HG02759 (cell line): ENCODE results near the gene LAMC3.
"Not testable (repeated sequence)": the region's sequence is repeated elsewhere in the genome, so short reads cannot be mapped to it uniquely, and the experiment has no call there.

Experiments used
- ATAC-seq: cut with Tn5 transposase; IDR thresholded peaks from one replicate; pipeline ENCODE4 v1.9.1; 2021; ENCODE audit warnings: mild to moderate bottlenecking, moderate library complexity; ENCODE audit not compliant: unreplicated experiment

LAMC3 gene

DNA sequence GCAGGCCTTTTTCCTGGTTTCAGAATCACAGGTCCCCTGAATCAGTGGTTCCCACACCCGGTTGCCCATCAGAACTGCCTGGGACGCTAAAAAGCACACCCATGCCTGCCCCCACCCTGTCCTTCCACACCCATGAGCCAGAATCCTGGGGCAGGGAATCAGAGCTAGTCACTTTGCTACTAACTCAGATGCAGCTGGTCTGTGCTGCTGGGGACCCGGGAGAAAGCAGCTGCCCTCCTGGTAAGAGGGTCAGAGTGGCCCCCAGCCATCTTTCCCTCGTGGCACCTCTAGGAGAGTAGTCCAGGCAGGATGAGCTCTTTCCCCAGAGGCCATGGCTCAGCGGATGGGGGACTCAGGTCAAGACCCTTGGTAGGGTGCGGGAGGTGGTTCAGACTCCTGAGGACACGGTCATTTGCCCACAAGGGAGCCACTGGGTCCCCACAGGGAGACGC lies 105.1 kb downstream of the LAMC3 start:
- ATAC-seq, result no peak

DNA sequence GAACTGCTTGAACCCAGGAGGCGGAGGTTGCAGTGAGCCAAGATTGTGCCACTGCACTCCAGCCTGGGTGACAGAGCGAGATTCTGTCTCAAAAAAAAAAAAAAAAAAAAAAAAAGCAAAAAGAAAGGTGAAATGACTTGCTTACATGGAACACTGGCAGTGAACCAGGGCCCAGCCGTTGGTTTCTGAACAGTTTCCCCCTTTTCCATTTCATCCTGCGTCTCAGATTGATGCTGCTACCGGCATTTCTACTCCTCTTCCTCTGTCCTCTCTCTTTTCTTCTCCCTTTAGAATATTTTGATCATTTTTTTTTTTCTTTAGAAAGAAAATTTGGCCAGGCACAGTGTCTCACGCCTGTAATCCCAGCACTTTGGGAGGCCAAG lies 106.4 kb downstream of the LAMC3 start:
- not testable (repeated sequence) for ATAC-seq

DNA sequence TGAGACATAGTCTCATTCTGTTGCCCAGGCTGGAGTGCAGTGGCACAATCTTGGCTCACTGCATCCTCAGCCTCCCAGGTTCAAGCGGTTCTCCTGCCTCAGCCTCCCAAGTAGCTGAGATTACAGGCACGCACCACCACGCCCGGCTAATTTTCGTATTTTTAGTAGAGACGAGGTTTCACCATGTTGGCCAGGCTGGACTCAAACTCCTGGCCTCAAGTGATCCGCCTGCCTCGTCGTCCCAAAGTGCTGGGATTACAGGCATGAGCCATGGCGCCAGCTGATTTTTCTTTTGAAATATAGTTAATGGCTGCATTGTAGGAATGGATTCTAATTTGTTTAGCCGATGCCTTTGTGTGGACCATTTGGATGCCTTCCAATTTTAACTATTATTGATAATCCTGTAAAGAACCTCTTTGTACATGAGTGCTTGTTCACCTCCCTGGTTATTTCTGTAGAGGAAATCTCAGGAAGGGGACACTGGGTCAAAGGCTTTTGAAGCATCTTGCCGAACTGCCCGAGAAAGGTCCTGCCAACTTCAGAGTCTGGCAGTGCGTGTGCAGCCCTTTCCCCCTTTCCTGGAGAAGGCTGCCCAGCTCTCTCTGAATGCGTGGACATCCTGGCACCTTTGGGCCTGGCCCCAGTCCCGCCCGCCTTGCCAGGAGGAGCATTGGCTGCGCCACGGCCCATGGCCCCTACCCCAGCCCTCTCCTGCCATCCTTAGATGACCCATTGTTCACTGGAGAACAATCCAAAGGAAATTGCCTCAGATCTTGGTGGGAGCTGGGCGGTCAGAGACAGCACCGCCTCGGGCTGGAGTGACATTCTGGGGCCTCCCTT lies 107.5 kb downstream of the LAMC3 start:
- no peak for ATAC-seq

DNA sequence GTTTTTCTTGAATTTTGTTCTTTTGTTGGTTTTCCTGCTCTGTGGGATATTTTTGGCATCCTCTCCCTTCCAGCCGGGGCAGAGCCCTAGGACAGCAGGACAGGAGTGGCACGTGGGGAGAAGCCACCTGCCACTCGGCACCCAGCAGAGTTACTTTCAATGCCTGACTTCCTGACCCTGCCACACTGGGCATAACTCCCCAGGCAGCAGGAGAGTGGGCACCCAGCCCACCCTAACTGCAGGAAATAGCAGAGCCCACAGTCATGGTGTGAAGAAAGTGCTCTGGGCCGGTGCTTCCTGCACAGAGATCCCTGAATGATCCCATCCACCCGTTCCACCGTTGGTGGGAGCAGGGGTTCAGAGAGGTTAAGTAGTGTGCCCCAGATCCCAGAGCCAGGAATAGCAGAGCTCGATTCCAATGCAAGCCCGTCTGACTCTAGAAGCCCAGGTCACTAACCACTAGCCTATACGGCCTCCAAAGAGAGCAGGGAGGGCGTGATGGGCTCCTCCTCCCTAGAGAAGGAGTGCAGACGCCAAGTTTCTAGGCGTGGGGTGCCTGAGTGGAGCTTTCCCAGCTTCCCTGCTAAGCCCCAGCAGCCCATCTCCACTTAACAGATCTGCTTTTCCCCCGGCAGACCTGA lies 108.3 kb downstream of the LAMC3 start:
- no peak for ATAC-seq

DNA sequence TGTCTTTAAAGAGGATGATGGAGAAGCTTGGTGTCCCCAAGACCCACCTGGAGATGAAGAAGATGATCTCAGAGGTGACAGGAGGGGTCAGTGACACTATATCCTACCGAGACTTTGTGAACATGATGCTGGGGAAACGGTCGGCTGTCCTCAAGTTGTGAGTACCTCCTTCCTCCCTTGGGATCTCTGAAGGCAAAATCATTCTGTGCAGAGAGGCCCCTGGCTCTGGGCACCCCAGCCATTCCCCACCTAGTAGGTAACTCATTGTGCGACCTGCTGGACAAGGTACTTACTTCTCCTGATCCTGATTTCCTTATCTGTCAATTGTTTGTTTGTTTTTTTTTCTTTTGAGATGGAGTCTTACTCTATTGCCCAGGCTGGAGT lies 108.8 kb downstream of the LAMC3 start:
- ATAC-seq, result no peak

DNA sequence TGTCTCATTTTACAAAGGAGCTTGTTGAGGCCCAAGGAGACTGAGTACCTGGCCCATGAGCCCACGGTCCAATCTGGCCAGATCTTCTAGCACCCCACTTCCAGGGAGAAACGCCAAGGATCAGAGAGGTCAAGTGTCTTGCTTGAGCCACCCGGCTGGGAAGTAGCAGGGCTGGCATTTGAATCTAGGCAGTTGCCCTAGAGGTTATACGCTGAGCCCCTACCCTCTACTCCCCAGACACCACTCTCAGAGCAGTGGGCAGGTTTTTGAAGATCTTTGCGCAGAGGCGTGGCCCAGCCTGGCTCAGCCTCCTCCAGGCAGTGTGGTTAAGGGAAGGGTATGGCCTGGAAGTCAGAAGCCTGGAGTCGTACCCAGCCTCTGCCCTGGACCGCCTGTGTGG lies 110.6 kb downstream of the LAMC3 start:
- no peak for ATAC-seq

DNA sequence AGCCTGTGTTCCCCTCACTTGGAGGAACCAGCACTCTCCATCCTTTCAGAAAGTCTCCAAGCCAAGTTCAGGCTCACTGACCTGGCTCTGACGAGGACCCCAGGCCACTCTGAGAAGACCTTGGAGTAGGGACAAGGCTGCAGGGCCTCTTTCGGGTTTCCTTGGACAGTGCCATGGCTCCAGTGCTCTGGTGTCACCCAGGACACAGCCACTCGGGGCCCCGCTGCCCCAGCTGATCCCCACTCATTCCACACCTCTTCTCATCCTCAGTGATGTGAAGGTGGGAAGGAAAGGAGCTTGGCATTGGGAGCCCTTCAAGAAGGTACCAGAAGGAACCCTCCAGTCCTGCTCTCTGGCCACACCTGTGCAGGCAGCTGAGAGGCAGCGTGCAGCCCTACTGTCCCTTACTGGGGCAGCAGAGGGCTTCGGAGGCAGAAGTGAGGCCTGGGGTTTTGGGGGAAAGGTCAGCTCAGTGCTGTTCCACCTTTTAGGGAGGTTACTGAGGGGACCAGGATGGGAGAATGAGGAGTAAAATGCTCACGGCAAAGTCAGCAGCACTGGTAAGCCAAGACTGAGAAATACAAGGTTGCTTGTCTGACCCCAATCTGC lies 111.8 kb downstream of the LAMC3 start:
- no peak for ATAC-seq

DNA sequence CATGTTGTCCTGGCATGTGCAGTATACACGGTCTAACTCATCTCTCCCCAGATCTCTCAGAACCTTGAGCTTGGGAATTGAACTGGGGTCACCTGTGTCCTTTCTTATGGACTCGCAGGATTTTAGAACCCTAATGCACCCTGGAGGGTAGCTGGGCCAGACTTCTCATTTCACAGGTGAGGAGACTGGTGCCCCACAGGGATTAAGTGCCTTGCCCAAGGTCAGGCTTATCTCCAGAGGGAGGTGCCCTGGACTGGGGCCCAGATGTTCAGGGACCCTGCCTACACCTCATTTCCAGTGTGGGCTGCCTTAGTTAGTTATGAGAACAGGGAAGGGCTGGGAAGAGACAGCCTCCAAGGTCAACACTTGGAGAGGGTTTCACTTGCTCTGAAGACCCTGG lies 112.4 kb downstream of the LAMC3 start:
- no peak for ATAC-seq

DNA sequence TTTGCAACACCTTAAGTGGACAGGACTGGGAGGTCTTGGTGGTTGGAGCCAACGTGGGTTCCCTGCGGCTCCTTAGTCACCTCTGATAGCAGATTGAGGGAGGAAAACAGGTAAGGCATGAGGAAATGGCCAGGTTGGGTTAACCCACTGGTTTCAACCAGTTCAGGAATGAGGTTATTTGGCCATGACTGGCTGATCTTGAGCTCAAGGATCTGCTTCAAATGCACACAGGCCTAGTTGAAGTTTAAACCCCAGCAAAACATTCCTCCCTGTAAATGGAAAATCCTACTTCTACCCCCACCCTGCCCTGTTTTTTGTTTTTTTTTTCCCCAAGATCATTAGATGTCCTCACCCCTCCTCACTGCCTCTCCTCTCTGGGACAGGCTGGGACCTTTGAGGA lies 113.2 kb downstream of the LAMC3 start:
- ATAC-seq, result no peak

DNA sequence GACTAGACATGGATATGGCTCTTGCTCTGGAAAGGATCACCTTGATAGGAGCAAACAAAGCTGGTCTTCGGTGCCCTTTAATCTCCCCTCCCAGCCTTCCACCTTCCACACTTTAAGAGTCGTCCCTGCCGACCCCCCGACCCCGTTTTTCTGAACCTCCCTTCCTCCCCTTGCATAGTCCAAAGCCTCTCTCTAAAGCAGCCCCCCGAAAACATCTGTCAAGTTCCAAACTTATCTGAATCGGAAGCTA lies 116.0 kb downstream of the LAMC3 start:
- no peak for ATAC-seq

DNA sequence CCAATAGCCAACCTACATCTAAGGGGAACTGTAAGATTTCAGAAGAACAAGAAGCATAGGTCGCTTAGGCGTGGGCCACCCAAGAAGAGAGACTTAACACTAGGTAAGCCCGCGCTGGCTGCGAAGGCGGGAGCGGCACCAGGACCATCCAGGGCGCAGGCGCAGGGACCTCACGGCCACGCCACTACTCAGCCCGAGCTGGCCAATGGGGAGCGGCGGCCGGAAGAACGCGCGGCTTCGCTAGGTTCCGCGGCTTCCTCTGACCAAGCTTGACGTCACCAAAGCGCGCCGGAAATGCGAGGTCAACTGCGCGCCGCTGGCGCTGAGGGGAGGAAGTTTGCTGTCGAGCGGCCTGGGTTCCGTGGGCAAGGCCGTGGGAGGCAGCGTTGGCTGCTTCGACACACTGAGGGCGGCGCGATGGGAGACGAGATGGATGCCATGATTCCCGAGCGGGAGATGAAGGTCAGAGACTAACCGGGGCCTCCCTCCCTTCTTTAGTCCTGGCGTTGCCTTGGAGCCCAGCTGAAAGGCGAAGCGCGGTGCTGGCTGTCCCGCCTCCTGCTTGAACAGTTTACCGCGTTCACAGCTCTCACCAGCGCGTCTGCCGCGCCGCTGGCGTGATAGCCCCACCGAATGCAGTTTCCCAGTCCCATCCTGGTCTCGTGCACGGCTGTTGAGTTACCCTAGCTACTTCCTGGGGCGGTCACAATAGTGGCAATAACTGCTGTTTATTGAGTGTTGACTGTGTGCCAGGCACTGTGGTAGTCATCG lies 116.5 kb downstream of the LAMC3 start, which contains the start of gene NUP214:
Gene NUP214, plus strand, starts transcription at position 299 of the 771 bp plus-strand sequence. Its CDS starts 119 bp downstream, at position 418.
- ATAC-seq, result peak; percentile 97

DNA sequence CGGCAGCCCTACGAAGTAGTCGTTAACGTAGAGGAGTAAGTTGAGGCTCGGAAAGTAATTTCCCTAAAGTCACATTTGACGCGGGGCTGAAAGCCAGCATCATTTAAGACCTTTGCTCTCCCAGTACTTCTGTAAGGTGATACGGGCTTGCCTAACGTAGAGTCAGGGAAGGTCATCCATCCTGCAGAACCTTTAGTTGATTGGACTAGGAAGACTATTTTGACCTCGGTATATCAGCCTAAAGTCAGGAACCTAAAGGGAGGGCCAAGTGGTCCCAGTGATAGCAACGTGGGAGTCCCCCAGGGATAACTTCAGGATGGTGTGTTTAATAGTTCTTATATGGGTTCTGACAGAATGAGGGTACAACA lies 117.1 kb downstream of the LAMC3 start:
- no peak for ATAC-seq

DNA sequence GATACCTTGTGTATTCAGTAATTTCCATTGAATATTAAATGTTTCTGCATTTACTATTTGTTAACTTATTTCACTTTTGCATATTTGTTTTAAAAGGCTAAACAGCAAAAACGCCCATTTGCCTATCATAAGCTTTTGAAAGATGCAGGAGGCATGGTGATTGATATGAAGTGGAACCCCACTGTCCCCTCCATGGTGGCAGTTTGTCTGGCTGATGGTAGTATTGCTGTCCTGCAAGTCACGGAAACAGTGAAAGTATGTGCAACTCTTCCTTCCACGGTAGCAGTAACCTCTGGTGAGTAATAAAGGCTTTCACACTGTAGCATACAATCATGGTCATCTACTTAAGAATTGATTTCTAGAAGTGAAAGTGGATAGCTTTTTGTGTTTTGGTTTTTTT lies 120.2 kb downstream of the LAMC3 start:
- ATAC-seq, result no peak

DNA sequence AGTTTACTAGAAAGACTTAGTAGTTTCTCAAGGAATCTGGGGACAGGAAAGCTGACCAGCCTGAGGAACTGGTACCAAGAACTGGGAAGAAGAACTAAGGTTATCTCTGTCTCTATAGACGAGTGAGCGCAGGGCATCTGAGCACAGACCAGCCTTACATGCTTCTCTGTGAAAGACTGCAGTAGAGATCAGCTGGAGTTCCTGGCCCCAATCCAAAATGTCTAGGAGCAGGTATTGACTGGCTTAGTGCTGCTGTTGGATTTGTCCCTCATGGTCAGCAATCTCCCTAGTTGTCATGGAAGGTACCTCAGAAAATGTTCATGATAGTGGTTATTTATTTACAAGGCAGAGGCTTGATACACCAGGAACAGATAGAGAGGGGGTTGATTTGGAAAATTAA lies 129.7 kb downstream of the LAMC3 start:
- ATAC-seq, result no peak

DNA sequence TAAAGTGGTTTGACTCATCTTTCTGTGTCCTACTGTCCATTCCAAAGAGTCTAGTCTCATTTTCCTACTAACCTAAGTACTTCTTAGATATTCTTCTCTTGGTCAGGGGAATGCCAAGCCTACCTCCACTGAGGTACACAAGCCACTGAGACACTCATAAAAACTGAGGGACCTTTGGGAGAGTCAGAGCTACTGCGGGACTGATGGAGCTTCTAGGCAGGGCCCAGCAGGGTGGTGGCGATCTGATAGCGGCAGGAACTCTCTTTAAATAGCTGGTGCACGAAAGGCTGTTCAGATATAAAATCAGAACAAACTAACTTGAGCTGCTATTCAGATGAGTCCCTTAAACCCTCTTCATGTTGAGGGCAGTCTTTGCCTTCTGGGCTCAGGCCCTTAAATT lies 131.1 kb downstream of the LAMC3 start:
- no peak for ATAC-seq

DNA sequence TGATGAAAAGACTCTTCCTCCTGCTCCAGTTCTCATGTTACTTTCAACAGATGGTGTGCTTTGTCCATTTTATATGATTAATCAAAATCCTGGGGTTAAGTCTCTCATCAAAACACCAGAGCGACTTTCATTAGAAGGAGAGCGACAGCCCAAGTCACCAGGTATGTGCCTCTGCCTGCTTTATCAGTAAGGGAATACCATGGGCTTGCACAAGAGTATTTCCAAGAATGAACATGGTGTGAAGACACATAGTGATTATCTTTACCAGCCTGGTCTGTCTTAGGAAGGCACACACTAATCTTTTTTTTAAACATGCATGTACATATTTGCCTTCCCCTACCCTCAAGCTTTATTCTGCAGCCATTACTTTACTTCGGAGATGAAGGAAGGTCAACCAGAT lies 131.6 kb downstream of the LAMC3 start:
- ATAC-seq, result no peak

DNA sequence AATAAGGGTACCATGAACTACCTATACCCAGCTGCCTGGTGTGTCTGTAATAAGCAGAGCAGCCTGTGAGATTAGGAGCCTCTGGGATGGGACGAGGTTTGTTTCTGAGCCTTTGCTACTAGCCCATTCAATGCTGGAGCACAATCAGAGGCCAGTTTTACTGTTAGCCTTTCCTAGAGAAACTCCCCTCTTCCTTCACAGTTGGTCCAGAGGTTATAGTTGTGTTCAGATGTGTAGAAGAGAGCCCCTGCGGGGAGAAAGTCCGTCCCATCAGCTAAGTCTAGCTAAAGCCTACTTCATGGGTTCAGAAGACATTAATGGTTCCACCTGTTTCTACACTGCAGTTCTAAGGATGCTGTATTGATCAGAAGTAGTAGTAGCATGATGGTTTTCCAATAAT lies 133.2 kb downstream of the LAMC3 start:
- ATAC-seq, result no peak
